NCI-H1092 treated with DMSO at 0.1 percent for 48 hours (cell line): ENCODE data around the gene AXL.

Experiments
- DNase-seq: peaks from one replicate; lab custom pipeline; 2025; lab: John Stamatoyannopoulos, UW

The AXL gene

DNA sequence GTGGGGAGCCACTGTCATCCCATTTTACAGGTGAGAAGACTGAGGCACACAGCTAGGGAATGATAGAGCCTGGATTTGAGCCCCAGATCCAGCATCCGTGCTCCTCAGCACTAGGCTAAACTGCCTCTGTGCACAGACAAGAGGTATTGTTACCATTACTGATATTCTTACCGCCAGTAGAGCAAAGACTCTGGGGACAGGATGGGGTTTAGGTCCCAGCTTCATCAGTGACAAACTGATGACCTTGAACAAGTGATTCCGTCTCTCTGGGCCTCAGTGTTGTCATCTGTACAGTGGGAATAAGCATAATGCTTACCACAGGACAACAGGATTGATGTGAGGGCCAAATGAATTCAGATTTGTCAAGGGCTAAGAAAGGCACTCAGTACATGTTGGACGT is 16.5 kb downstream of the AXL start:
- no peak for DNase-seq

DNA sequence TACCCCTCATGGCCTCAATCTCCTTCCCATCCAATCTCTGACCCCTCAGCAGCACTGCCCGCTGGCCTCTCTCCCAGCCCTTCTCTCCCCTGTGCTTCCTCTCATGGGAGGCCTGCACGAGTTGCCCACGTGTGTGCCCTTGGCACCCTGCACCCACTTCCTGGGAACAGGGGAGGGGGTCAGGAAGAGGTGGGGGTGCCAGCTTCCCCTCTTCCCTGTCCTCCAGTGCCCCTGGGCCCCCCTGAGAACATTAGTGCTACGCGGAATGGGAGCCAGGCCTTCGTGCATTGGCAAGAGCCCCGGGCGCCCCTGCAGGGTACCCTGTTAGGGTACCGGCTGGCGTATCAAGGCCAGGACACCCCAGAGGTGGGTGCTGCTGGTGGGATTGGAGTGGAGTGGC is 19.2 kb downstream of the AXL start:
- no peak for DNase-seq

- DNase-seq: no peak
Observed at GRCh38 chr19:41239363-41239762, 20.3 kb downstream of the AXL start.

DNA sequence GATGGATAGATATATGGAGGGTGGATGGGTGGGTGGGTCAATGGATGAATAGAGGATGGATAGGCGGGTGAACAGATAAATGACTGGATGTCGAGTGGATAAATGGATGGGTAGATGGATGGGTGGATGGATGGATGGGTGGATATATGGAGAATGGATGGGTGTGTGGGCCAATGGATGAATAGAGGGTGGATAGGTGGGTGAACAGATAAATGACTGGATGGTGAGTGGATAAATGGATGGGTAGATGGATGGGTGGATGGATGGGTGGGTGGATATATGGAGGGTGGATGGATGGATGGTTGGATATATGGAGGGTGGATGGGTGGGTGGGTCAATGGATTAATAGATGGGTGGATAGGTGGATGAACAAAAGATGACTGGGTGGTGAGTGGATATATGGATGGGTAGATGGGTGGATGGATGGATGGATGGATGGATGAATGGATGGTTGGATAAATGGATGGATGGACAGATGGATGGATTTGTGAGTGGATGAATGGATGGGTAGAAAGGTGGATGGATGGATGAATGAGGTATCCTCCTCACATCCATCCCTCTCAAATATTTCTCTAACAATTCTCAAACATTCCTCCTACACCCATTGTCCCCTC is 21.0 kb downstream of the AXL start:
- no peak for DNase-seq

DNA sequence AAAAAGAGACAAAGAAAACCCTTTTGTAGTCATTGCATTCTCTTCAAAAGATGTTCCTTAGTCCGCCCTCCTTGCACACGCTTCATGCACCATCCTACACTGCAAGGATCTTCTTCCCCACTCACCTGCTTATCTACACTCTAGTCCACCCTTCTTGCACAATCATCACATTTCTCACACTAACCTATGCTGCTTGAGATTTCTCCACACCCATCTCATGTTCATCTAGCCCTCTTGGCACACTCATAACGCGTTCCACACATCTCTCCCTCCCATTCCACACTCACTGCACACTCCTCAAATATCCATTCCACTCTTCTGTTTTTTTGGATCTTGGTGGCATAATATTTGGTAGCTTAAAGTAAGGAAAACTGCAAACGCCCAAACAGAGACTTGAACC is 22.8 kb downstream of the AXL start:
- no peak for DNase-seq

DNA sequence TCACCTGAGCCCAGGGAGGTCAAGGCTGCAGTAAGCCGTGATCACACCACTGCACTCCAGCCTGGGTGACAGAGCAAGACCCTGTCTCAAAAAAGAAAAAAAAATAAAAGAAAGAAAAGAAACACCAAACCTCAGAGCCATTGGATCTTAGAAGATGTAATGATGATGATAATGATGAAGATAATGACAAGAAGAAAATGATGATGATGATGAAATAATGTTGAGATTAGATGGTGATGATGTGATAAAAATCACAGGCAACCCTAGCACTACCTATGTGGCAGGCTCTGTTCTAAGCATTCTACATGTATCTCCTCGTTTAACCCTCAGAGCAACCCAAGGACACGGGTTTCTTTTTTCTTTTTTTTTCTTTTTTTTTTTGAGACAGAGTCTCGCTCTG is 25.1 kb downstream of the AXL start:
- no peak for DNase-seq

DNA sequence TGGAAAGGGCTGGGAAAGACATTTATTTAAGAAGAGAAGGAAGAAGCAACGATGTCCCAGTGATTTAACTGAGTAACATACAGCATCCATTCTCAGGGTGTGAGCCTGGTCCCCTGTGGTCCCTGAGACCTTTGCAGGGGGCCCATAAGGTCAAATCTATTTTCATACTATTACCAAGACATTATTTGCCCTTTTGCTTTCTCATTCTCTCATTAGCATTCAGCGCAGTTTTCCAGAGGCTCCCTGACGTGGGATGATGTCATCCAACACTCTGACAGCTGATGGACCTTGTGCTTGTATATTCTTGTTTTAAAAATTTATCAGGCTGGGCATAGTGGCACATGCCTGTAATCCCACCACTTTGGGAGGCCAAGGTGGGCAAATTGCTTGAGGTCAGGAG is 26.8 kb downstream of the AXL start:
- no peak for DNase-seq

DNA sequence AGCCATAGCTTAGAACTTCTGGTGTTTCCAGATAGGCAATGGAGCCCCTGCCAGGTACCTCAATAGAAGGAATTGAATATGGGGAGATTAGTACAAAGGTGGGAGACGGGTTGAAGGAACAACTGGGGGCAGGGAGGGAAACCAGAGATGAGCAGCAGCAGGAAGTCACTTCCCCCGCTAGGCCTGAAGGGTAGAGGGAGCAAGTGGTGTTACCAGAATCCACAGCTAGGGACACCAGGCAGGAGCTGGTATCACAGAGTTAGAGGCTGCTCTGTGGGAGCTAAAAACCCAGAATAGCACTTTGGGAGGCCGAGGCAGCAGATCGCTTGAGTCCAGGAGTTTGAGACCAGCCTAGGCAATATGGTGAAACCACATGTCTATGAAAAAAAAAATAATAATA is 29.9 kb downstream of the AXL start:
- DNase-seq: no peak

DNA sequence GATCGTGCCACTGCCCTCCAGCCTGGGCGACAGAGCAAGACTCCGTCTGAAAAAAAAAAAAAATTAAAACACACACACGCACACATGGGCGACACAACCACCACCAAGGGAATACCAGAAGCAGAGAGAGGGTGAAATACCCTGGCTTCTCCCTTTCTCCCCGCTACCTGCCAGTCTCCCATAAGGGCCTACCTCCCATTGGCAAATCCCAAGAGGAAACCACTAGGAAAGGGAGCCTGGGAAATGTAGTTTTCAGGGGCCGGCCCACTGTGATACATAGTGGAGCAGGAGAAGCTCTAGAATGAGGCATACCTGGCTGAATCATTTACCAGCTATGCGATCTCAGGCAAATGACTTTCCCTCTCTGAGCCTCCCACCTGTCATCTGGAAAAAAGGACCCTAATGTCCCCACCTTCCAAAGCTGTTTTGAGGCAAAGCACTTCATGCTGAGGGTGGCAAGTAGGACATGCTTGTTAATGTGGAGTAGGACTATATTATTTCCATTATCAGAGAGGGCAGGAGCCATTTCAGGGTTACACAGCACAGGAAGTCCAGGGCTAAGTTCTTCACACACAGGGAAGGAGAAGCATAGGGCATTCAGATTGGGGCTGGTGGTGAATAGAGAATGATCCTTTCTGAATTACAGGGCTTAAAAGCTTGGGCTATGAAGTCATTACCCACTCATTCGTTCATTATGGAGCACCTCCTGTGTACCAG is 30.8 kb downstream of the AXL start:
- DNase-seq: no peak

DNA sequence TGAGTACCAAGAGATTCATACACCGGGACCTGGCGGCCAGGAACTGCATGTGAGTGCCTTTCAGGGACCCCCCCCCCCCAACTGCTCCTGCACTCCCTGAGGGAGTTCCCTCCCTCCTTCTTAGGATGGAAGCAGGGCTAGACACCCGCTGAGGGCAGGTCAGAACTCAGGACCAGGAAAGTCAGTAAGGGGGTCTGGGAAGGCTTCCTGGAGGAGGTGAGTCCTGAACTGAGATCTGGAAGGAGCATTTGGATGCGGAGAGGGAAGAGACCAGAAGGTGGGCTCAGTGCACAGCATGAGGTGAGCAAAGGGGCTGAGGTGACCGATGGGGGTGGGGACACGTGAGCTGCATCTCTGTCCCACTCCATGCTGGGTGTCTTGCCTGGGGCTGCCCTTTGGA is 34.6 kb downstream of the AXL start:
- no peak for DNase-seq

- DNase-seq: no peak
Observed at GRCh38 chr19:41255171-41255570, 36.1 kb downstream of the AXL start.

- DNase-seq: no peak
Observed at GRCh38 chr19:41261474-41262190, 42.6 kb downstream of the AXL start.

- DNase-seq: peak; percentile 85
Observed at GRCh38 chr19:41263042-41263849, 44.2 kb downstream of the AXL start.

DNA sequence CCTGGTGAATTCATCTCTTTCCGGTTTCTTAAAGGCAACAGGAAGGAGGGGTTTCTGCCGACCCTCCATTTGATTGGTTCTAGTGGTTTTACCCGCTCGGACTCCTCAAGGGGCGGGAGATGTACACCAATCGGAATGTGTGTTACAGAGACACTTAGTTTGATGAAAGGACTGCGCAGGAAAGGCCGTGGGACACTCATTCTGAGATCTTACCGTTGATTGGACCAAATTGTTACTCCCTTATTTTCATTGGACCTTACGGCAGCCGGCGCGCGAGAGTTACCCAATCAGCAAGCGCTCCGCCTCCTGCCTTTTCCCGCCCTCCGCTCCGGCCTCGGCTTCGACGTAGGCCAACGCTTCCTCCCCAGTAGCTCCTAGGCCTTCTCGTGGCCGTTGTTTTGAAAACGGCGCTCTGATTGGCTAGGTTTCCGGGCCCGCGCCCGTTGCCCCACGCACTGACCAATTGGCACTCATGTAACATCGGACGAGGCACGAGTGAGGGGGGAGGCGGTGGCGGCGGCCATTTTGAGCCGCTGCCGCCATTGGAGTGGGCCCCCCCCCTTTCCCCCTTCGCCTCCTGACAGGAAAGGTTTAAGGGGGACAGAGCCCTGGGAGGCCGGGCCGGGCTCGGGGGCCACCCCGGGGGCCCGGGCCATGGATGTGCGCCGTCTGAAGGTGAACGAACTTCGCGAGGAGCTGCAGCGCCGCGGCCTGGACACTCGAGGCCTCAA is 45.0 kb downstream of the AXL start, which contains the start of gene HNRNPUL1:
HNRNPUL1 (plus strand) TSS at position 523 of the 731 bp plus-strand sequence; CDS start at position 655, 132 bp downstream.
- peak; percentile 99 for DNase-seq

DNA sequence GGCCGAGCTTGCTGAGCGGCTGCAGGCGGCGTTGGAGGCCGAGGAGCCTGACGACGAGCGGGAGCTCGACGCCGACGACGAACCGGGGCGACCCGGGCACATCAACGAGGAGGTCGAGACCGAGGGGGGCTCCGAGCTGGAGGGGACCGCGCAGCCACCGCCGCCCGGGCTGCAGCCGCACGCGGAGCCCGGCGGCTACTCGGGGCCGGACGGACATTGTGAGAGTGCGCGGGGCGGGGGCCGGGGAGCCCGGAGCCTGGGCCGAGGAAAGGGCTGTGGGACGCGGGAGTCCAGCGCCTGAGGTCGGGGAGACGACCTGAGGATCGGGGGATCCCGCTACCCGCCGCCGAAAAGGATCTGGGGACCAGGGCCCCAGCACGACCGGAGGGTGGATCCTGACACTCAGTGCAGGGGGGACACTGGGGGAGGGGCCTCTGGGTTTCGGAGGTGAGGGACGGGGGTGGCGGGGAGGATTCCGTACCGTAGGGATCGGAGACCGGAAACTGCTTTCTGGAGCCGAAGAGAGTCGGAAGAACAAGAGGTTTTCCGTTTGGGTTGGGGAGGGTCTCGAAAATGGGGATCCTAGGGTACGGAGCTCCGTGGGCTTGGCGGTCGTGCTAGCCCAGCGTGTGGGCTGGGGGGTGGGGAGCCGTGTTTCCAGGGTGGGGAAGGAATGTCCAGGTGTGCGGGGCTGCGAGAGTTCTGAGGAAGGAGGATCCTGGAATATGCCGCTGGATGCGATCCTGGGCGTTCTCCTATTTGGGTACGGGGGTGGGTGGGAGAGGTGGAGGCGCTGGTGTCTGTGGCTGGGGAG is 45.8 kb downstream of the AXL start:
- DNase-seq: peak; percentile 5

DNA sequence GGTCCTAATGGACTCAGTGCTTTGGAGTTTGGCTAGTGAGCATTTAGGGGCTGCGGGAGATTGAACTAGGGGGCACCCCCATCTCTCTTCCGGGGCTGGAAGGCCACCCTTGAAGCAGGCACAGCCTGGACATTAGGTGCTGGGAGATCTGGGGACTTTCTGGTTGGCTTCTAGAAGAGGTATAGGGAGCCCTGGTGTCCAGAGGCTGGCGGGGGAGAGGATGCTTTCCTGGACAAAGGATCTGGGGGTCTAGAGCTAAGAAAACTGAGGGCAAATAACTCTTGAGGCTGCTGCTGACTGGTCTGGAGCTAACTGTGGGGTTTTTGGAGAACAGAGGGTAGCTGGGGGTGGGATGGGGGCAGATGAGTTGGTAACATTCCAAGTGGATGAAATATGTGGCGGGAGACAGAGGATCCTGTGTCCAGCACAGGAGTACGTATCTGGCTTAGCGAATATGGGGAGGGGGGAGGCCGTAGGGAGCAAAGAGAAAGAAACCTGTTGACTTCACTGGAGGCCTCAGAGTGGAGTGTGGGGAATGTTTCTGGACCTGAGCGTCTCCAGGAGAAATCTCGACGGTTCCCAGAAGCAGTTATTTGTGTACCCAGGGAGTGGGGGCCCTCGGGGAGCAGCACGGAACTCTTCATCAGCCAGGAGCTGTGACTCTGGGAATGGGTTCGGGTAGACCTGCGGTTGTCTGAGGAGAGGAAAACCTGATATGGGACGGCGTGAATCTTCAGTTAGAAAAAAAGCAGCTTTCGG is 46.6 kb downstream of the AXL start:
- no peak for DNase-seq

DNA sequence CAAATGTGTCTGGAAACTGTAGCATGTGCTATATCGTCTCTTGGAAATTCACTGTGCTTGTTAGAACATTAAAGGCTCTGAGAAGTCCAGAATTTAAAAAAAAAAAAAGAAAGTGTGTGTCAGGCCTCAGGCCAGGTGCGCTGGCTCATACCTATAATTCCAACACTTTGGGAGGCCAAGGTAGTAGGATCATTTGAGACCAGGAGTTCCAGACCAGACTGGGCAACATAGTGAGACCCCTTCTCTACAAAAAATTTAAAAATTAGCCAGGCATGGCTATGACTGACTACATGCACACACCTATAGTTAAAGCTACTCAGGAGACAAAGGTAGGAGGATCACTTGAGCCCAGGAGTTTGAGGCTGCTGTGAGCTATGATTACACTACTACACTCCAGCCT is 50.0 kb downstream of the AXL start:
- no peak for DNase-seq

- DNase-seq: no peak
Observed at GRCh38 chr19:41269571-41269970, 50.5 kb downstream of the AXL start.

DNA sequence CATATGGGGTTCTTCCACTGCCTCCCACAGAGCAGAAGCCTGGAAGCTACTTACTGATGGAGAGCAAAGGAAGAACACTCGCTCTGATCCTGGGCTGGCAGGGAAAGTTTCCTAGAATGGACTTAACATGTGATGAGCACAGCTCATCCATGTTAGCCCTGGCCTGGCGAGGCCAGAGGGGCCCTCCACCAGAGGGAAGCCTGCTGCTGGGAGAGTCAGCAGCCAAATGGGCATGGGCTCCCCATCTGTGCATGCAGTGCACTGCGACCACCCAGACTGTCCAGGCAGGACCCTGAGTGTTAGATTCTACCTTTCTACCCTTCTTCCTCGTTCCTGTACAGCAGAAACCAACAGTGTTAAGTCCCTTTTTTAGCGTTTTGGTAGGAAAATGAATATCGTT is 54.1 kb downstream of the AXL start:
- DNase-seq: no peak

- no peak for DNase-seq
Observed at GRCh38 chr19:41274802-41275201, 55.8 kb downstream of the AXL start.
